ENCODE measurements around the gene CCR6. TPM values are rescaled to one million over a fixed set of nuclear protein-coding genes. Genes with fewer than 3 reads are reported as not detected.

Gene CCR6
- total and polyA plus RNA-seq, 2 of the 8 experiments (the other 6 are each of a cell fraction or from before 2014, with no cell fraction given) = 0.06 TPM; not detected in 1

DNA sequence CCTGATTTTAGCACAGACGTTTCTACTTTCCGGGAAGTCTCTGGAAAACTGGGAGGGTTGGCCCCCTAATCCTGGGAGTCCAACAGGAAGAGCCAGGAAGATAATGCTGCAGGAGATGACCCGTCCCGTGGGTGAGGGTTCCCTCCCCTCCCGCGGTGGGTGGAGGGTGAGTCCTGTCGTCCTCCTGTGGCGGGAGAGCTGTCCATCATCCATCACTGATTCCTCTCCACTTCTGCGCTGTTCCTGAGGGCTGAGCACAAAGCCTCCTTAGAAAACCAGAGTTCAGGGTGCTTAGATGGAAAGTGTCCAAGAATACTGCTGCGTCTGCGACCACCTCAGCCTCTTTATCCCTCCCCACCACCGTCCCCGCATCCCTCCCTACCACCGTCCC lies 6.1 kb upstream of the CCR6 start:
- no peak overlapping the region for H4K8ac ChIP-seq (ENCODE audit: extremely low read depth, insufficient read depth, low read length)
- H4K91ac ChIP-seq (replicated peaks; ENCODE audit: insufficient read length, low read length) = no peak overlapping the region
- no peak overlapping the region for H2BK12ac ChIP-seq (ENCODE audit: low read depth, low read length)
- no peak overlapping the region for H3K18ac ChIP-seq (ENCODE audit: extremely low read depth, low read length)
- DNase-seq (ENCODE audit: low read depth in 1 of 2, low spot score in 2 of 2) = no peak
- TF ChIP-seq JUN (IDR thresholded peaks at IDR 0.05; ENCODE audit: low read depth, low read length) (no peak), POU5F1 (IDR thresholded peaks at IDR 0.05; ENCODE audit: low read depth, low read length) (no peak), RFX5 (IDR thresholded peaks at IDR 0.05; ENCODE audit: borderline replicate concordance, low read depth, low read length) (no peak), YY1 (IDR thresholded peaks at IDR 0.05; ENCODE audit: low read depth, low read length) (no peak), SP2 (IDR thresholded peaks at IDR 0.05; ENCODE audit: low read length) (no peak), TCF12 (IDR thresholded peaks at IDR 0.05; ENCODE audit: low read depth, low read length) (no peak), CREB1 (IDR thresholded peaks at IDR 0.05) (no peak), NRF1 (IDR thresholded peaks at IDR 0.05; ENCODE audit: low read depth, low read length) (no peak), HDAC2 (IDR thresholded peaks at IDR 0.05; ENCODE audit: borderline replicate concordance in 1 of 2, low read depth in 2 of 2, low read length in 2 of 2) (no peak), POLR2AphosphoS5 (IDR thresholded peaks at IDR 0.05; ENCODE audit: low read depth, low read length) (no peak), ASH2L (IDR thresholded peaks at IDR 0.05; ENCODE audit: low read length) (no peak)
- TF ChIP-seq, protein P1, sequence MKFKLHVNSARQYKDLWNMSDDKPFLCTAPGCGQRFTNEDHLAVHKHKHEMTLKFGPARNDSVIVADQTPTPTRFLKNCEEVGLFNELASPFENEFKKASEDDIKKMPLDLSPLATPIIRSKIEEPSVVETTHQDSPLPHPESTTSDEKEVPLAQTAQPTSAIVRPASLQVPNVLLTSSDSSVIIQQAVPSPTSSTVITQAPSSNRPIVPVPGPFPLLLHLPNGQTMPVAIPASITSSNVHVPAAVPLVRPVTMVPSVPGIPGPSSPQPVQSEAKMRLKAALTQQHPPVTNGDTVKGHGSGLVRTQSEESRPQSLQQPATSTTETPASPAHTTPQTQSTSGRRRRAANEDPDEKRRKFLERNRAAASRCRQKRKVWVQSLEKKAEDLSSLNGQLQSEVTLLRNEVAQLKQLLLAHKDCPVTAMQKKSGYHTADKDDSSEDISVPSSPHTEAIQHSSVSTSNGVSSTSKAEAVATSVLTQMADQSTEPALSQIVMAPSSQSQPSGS (IDR thresholded peaks at IDR 0.05; ENCODE audit: low read length) = no peak
- no peak overlapping the region for H2BK5ac ChIP-seq (ENCODE audit: low read depth, low read length)
- ChIA-PET POLR2A (ENCODE audit: partially characterized antibody) (interaction anchor here (0.6 kb wide), 1 partner anchor 372 kb away, joined by 3 read pairs; no protein-coding TSS in a partner anchor), CTCF (ENCODE audit: partially characterized antibody) (interaction anchor here (0.6 to 1.6 kb wide), 5 partner anchors 11 to 56 kb away, joined by 3 to 5 read pairs (median 3); no protein-coding TSS in a partner anchor)
- no peaks in the 10 kb centered on the region for H3K36me3 ChIP-seq (ENCODE audit: control insufficient read depth in 2 of 4, insufficient read depth in 4 of 4, low read length in 3 of 4)
- H3K9me3 ChIP-seq (ENCODE audit: insufficient read depth in 2 of 2, low read depth in 1 of 2, low read length in 1 of 2) = peaks cover 0 to 6% of the 10 kb centered on the region in 2 experiments; a peak in 1 of 4 replicates
- no peaks in the 10 kb centered on the region for H3K79me2 ChIP-seq (ENCODE audit: control insufficient read depth in 1 of 2, insufficient read depth in 2 of 2, low read length in 2 of 2)
- H2BK120ac ChIP-seq (replicated peaks; ENCODE audit: low read depth, low read length) = no peak overlapping the region
- no peak overlapping the region for H3K4ac ChIP-seq (replicated peaks; ENCODE audit: insufficient read length, low read depth, low read length)
- no peak overlapping the region for H3K4me2 ChIP-seq (ENCODE audit: insufficient read depth in 1 of 2, low read depth in 2 of 2, low read length in 2 of 2)
- H3K27me3 ChIP-seq (replicated peaks in 1 of 4; ENCODE audit: control insufficient read depth in 3 of 4, extremely low read depth in 1 of 4, insufficient read depth in 3 of 4, low read length in 3 of 4) = no peaks in the 10 kb centered on the region
- H3K23ac ChIP-seq (ENCODE audit: insufficient read length) = no peak overlapping the region
- H3K56ac ChIP-seq (replicated peaks; ENCODE audit: insufficient read length, low read depth, low read length) = no peak overlapping the region
- H4K5ac ChIP-seq (ENCODE audit: insufficient read length, low read depth, low read length) = no peak overlapping the region
- H2BK20ac ChIP-seq (ENCODE audit: low read length) = no peak overlapping the region
- no peak overlapping the region for H2BK15ac ChIP-seq (ENCODE audit: low read length)
- H3K9ac ChIP-seq (replicated peaks in 1 of 4; ENCODE audit: extremely low read depth in 1 of 4, low read depth in 3 of 4, low read length in 3 of 4) = no peak overlapping the region
- no peaks in the 10 kb centered on the region for H4K20me1 ChIP-seq (replicated peaks in 1 of 2; ENCODE audit: control insufficient read depth in 1 of 2, insufficient read depth in 2 of 2, low read length in 2 of 2)
- no peak overlapping the region for H3K4me3 ChIP-seq (ENCODE audit: extremely low read depth in 1 of 4, insufficient read depth in 2 of 4, low read depth in 3 of 4, low read length in 4 of 4)
- no peak for FAIRE-seq
- H3K23me2 ChIP-seq (ENCODE audit: low read depth, low read length) = no peaks in the 10 kb centered on the region
- H2AFZ ChIP-seq (ENCODE audit: low read length) = no peak overlapping the region
- H3K79me1 ChIP-seq (ENCODE audit: low read depth, low read length) = no peaks in the 10 kb centered on the region
- no peak overlapping the region for H3K14ac ChIP-seq (ENCODE audit: insufficient read length)
- H3K27ac ChIP-seq (ENCODE audit: low read depth, low read length) = no peak overlapping the region
- H2AK5ac ChIP-seq (ENCODE audit: low read depth, low read length) = no peak overlapping the region
- 89% methylated on average over 8 of the region's 14 CpGs; no CpG with 5 or more reads in 1 of the 2 experiments for WGBS, 2 experiments (ENCODE audit: extremely low coverage in 1 of 2, insufficient coverage in 1 of 2, insufficient read length in 1 of 2, insufficient replicate concordance in 2 of 2, low coverage in 1 of 2, low lambda C conversion rate in 2 of 2, missing lambda C conversion rate in 1 of 2)
- H3K4me1 ChIP-seq (replicated peaks in 1 of 4; ENCODE audit: control insufficient read depth in 3 of 4, insufficient read depth in 4 of 4, low read length in 3 of 4) = peaks cover 0 to 5% (median 0%) of the 10 kb centered on the region in 4 experiments; a peak in 3 of 7 replicates

Measured in H1 (cell line).